Fibroblast of skin of scalp (primary cell): ENCODE measurements around the gene MRPS14.

Experiments
- DNase-seq: peaks from one replicate; pipeline ENCODE4 v3.0.0-alpha.2; 2013

MRPS14 gene

GRCh38 chr1:174982971-174983689 is 40.1 kb downstream of the MRPS14 start:
- peak; percentile 48 for DNase-seq

- DNase-seq: peak; percentile 35
Observed at GRCh38 chr1:174976436-174977108, 46.7 kb downstream of the MRPS14 start.

- DNase-seq: no peak
Observed at GRCh38 chr1:174975764-174976163, 47.5 kb downstream of the MRPS14 start.

- no peak for DNase-seq
Observed at GRCh38 chr1:174974711-174975119, 48.5 kb downstream of the MRPS14 start.

GRCh38 chr1:174971902-174972301 is 51.3 kb downstream of the MRPS14 start:
- no peak for DNase-seq

GRCh38 chr1:174971466-174971865 is 51.8 kb downstream of the MRPS14 start:
- DNase-seq: no peak

GRCh38 chr1:174969977-174970376 is 53.2 kb downstream of the MRPS14 start:
- DNase-seq: no peak

GRCh38 chr1:174968750-174969244 is 54.4 kb downstream of the MRPS14 start:
- DNase-seq: peak; percentile 74

- no peak for DNase-seq
Observed at GRCh38 chr1:174967845-174968705, 55.1 kb downstream of the MRPS14 start.

- DNase-seq: no peak
Observed at GRCh38 chr1:174966008-174966572, 57.1 kb downstream of the MRPS14 start.

GRCh38 chr1:174965362-174966007 is 57.7 kb downstream of the MRPS14 start:
- no peak for DNase-seq

GRCh38 chr1:174964972-174965361 is 58.3 kb downstream of the MRPS14 start:
- DNase-seq: no peak

GRCh38 chr1:174964261-174964971 is 58.8 kb downstream of the MRPS14 start:
- no peak for DNase-seq

- no peak for DNase-seq
Observed at GRCh38 chr1:174963529-174964125, 59.6 kb downstream of the MRPS14 start.
